Hepatocyte (in vitro differentiated cells): ENCODE data around the gene PTPRE.

Experiments
- CTCF ChIP-seq: fragments of 200-600 bp; sonication (generic); IDR thresholded peaks from 2 replicates; pipeline ENCODE4 v1.5.1; 2016; ENCODE audit warnings: antibody characterized with exemption, mild to moderate bottlenecking; ENCODE audit not compliant: poor library complexity
- EZH2 ChIP-seq: fragments of 200-600 bp; sonication (generic); IDR thresholded peaks from 2 replicates; pipeline ENCODE4 v1.6.1; 2016; ENCODE audit warnings: antibody characterized with exemption, mild to moderate bottlenecking, borderline replicate concordance

- TF ChIP-seq CTCF (no peak), EZH2 (no peak)
Observed at GRCh38 chr10:128065881-128066534, 159.1 kb downstream of the PTPRE start.
